BE2C (cell line): ENCODE data around the gene DISC1.

Experiments
- DNase-seq: peaks from one replicate; pipeline ENCODE4 v3.0.0-alpha.2; 2020
- H3K27me3 ChIP-seq: fragments of 250-450 bp; sonication (Bioruptor Pico); 2 replicates; pipeline ENCODE4 v1.5.1; 2020; ENCODE audit warnings: mild to moderate bottlenecking
- H3K36me3 ChIP-seq: fragments of 250-450 bp; sonication (Bioruptor Pico); 2 replicates; pipeline ENCODE4 v1.5.1; 2020; ENCODE audit warnings: mild to moderate bottlenecking
- H3K4me1 ChIP-seq: fragments of 250-450 bp; sonication (Bioruptor Pico); 2 replicates; pipeline ENCODE4 v1.5.1; 2020
- H3K4me3 ChIP-seq: 2 replicates; pipeline ENCODE4 v1.5.1; 2011; ENCODE audit warnings: low read depth, low read length
- H3K9me3 ChIP-seq: fragments of 250-450 bp; sonication (Bioruptor Pico); 2 replicates; pipeline ENCODE4 v1.5.1; 2020
- TF ChIP-seq, protein P1 (sequence below): IDR thresholded peaks from 2 replicates; pipeline ENCODE4 v1.5.1; 2012; ENCODE audit warnings: mild to moderate bottlenecking, low read depth, low read length

The DISC1 gene

DNA sequence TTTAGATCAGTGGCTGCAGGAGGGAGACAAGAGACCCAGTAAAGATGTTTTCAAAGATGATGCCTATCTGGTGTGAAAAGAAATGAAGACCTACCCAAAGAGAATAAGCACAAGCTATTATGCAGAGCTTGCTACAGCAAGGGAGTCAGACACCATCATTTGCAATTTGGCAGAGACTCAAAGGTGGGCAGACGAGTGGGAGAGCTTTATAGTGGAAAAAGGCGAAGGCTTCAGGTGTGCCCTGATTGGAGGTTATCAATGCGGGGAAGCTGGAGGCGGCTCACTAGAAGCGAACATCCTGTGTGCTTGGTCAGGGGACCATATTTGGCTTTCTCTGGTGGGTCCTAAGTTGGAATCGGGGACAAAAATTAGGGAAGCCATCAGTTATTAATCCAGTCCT, 183.8 kb downstream of the DISC1 start:
- H3K9me3 ChIP-seq = no peaks in the 10 kb centered on the region
- DNase-seq = no peak
- TF ChIP-seq, protein P1, sequence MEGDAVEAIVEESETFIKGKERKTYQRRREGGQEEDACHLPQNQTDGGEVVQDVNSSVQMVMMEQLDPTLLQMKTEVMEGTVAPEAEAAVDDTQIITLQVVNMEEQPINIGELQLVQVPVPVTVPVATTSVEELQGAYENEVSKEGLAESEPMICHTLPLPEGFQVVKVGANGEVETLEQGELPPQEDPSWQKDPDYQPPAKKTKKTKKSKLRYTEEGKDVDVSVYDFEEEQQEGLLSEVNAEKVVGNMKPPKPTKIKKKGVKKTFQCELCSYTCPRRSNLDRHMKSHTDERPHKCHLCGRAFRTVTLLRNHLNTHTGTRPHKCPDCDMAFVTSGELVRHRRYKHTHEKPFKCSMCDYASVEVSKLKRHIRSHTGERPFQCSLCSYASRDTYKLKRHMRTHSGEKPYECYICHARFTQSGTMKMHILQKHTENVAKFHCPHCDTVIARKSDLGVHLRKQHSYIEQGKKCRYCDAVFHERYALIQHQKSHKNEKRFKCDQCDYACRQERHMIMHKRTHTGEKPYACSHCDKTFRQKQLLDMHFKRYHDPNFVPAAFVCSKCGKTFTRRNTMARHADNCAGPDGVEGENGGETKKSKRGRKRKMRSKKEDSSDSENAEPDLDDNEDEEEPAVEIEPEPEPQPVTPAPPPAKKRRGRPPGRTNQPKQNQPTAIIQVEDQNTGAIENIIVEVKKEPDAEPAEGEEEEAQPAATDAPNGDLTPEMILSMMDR = no peak
- no peak overlapping the region for H3K4me3 ChIP-seq
- H3K27me3 ChIP-seq = no peaks in the 10 kb centered on the region
- no peaks in the 10 kb centered on the region for H3K4me1 ChIP-seq
- no peaks in the 10 kb centered on the region for H3K36me3 ChIP-seq

GRCh38 chr1:231814021-231814420, 187.4 kb downstream of the DISC1 start:
- TF ChIP-seq, protein P1 = no peak
- no peak overlapping the region for H3K4me3 ChIP-seq
- no peaks in the 10 kb centered on the region for H3K9me3 ChIP-seq
- H3K36me3 ChIP-seq = no peaks in the 10 kb centered on the region
- DNase-seq = no peak
- no peaks in the 10 kb centered on the region for H3K4me1 ChIP-seq
- H3K27me3 ChIP-seq = no peaks in the 10 kb centered on the region

- TF ChIP-seq, protein P1 = no peak
- Histone ChIP-seq H3K9me3 (no peaks in the 10 kb centered on the region), H3K4me1 (no peaks in the 10 kb centered on the region), H3K36me3 (no peaks in the 10 kb centered on the region), H3K27me3 (no peaks in the 10 kb centered on the region), H3K4me3 (no peak overlapping the region)
- DNase-seq = no peak
These were observed 187.9 kb downstream of the DISC1 start for GRCh38 chr1:231814521-231814920.

DNA sequence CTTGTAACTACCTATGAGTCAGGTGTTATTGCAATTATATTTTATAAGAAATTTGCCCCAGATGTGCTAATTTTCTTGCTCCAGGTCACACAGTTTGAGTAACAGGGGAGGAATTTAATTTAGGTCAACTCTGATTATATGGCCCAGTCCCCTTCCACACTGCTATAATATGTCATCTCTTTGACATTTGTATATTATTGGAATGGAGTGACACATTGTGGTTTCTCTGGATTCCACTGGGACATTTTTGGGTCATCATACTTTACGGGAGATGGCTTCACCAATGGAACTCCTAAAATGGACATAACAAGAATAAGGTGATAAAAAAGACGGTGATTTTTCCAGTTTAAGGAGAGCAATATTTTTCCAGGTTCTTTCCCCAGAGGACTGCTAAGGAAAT, 191.2 kb downstream of the DISC1 start:
- TF ChIP-seq, protein P1 = no peak
- Histone ChIP-seq H3K27me3 (no peaks in the 10 kb centered on the region), H3K9me3 (no peaks in the 10 kb centered on the region), H3K36me3 (no peaks in the 10 kb centered on the region), H3K4me3 (no peak overlapping the region), H3K4me1 (no peaks in the 10 kb centered on the region)
- no peak for DNase-seq

GRCh38 chr1:231818337-231818736, 191.7 kb downstream of the DISC1 start:
- no peaks in the 10 kb centered on the region for H3K36me3 ChIP-seq
- DNase-seq = no peak
- H3K9me3 ChIP-seq = no peaks in the 10 kb centered on the region
- no peaks in the 10 kb centered on the region for H3K27me3 ChIP-seq
- H3K4me1 ChIP-seq = no peaks in the 10 kb centered on the region
- H3K4me3 ChIP-seq = no peak overlapping the region
- TF ChIP-seq, protein P1 = no peak

- H3K27me3 ChIP-seq = no peaks in the 10 kb centered on the region
- no peak for DNase-seq
- no peak overlapping the region for H3K4me3 ChIP-seq
- TF ChIP-seq, protein P1 = no peak
- H3K4me1 ChIP-seq = no peaks in the 10 kb centered on the region
- no peaks in the 10 kb centered on the region for H3K36me3 ChIP-seq
- H3K9me3 ChIP-seq = no peaks in the 10 kb centered on the region
These were observed 194.7 kb downstream of the DISC1 start for GRCh38 chr1:231821281-231821680.
